HG02763 (cell line): ENCODE measurements around the gene FBXO9.

Experiments
- ATAC-seq: cut with Tn5 transposase; IDR thresholded peaks from one replicate; pipeline ENCODE4 v1.9.1; 2021; ENCODE audit warnings: mild to moderate bottlenecking, moderate library complexity; ENCODE audit not compliant: unreplicated experiment

FBXO9 gene

GRCh38 chr6:53065266-53066076 is at the start of gene FBXO9:
Gene FBXO9 (plus strand): TSS chr6:53065404. CDS start chr6:53065790, 386 bp downstream.
- peak; percentile 41 for ATAC-seq

GRCh38 chr6:53015486-53015885 is 49.7 kb upstream of the FBXO9 start:
- ATAC-seq = no peak

- no peak for ATAC-seq
Observed at GRCh38 chr6:53018446-53018845, 46.8 kb upstream of the FBXO9 start.

- ATAC-seq = no peak
Observed at GRCh38 chr6:53020005-53020744, 45.0 kb upstream of the FBXO9 start.

- ATAC-seq = no peak
Observed at GRCh38 chr6:53023323-53023722, 41.9 kb upstream of the FBXO9 start.

GRCh38 chr6:53026526-53026925 is 38.7 kb upstream of the FBXO9 start:
- no peak for ATAC-seq

GRCh38 chr6:53027131-53027718 is 38.0 kb upstream of the FBXO9 start:
- no peak for ATAC-seq

- ATAC-seq = no peak
Observed at GRCh38 chr6:53028467-53028866, 36.7 kb upstream of the FBXO9 start.

- ATAC-seq = no peak
Observed at GRCh38 chr6:53029257-53029656, 35.9 kb upstream of the FBXO9 start.

GRCh38 chr6:53029761-53030160 is 35.4 kb upstream of the FBXO9 start:
- no peak for ATAC-seq

- ATAC-seq = no peak
Observed at GRCh38 chr6:53031281-53031680, 33.9 kb upstream of the FBXO9 start.

- no peak for ATAC-seq
Observed at GRCh38 chr6:53032849-53033248, 32.4 kb upstream of the FBXO9 start.

GRCh38 chr6:53033764-53034163 is 31.4 kb upstream of the FBXO9 start:
- ATAC-seq = no peak

- no peak for ATAC-seq
Observed at GRCh38 chr6:53035549-53036213, 29.5 kb upstream of the FBXO9 start.

- no peak for ATAC-seq
Observed at GRCh38 chr6:53038141-53038540, 27.1 kb upstream of the FBXO9 start.

GRCh38 chr6:53038596-53038995 is 26.6 kb upstream of the FBXO9 start:
- ATAC-seq = no peak

- no peak for ATAC-seq
Observed at GRCh38 chr6:53041356-53041755, 23.8 kb upstream of the FBXO9 start.

GRCh38 chr6:53042112-53042511 is 23.1 kb upstream of the FBXO9 start:
- ATAC-seq = no peak

GRCh38 chr6:53043581-53043980 is 21.6 kb upstream of the FBXO9 start:
- ATAC-seq = no peak

- ATAC-seq = no peak
Observed at GRCh38 chr6:53044071-53044470, 21.1 kb upstream of the FBXO9 start.

GRCh38 chr6:53044572-53044971 is 20.6 kb upstream of the FBXO9 start:
- no peak for ATAC-seq
